Activated CD8-positive, alpha-beta memory T cell treated with anti-CD3 and anti-CD28 coated beads for 4 hours (primary cell): Measurements from ENCODE around the gene CHTF18.

Experiments used
- DNase-seq, 2 donors: peaks; one replicate each; pipeline ENCODE4 v3.0.0-alpha.2; 2020; ENCODE audit warnings: low read depth in 2 of 2

Gene CHTF18

DNA sequence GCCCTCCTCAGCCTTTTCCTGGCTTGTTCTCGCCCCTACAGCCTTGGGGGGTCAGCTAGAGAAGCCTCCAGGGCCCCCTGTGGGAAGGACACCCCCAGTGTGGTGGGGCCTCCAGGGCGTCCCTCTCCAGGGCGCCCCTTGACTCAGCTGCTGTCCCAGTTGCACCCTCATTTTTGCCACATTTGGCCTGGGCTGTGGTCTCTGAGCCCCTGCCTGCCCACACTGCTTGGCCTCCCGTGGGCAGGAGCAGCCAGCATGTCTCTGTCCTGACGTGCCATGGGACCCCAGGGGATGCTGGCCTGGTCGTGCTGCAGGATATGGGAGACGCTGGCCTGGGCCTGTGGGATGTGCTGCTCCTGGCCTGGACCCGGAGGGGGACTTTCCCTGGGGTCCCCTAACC is 5.0 kb downstream of the CHTF18 start:
- DNase-seq: no peak

DNA sequence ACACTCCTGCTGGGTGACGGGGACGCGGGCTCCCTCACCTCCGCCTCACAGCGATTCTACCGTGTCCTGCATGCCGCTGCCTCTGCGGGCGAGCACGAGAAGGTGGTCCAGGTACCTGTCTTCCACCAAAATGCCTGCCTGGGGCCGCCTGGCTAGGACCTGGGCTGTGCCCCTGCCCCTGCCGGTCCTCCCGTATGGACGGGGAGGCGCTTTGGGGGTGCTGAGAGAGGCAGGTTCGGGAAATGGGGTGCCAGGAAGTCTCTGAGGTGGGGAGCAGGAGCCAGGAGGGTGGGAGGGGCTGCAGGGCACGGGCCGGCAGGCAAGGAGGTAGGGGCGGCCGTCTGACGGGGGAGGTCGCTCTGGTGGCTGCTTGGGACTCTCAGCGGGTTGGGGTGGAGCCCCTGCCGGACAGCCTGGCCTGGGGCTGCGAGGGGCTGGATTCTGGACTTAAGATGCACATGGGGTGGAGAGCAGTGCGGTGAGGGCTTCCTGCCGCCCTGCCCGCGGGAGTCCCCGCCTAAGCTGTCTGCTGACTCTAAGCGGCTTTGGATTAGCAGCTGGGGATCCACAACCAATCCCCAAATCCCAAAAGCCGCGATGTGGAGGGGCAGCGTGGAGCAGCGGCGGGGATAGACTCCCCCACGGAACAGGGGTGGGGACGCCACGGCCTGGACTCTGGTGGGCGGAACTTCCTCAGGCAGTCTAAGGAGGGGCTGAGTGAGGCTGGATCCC is 5.8 kb downstream of the CHTF18 start:
- DNase-seq: no peak

DNA sequence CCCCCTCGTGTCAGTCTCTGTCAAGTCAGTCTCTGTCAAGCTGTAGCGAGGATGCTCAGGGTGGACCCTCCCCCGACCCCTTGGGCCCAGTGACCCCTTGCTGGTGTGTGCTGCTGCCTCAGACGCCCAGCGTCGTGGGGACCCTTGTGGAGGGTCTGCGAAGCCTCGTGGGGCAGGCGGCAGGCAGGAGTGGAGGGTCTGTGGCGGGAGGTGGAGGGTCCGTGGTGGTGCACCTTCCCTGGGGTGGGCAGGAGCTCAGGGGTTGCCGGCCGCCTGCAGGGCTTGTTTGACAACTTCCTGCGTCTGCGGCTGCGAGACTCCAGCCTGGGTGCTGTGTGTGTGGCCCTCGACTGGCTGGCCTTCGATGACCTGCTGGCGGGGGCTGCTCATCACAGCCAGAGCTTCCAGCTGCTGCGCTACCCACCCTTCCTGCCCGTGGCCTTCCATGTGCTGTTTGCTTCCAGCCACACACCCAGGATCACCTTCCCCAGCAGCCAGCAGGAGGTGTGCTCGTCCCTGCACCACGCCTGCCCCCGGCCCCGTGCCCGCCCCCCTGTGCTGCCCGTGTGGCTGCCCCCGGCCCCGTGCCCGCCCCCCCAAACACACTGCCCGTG is 6.5 kb downstream of the CHTF18 start:
- DNase-seq: no peak

DNA sequence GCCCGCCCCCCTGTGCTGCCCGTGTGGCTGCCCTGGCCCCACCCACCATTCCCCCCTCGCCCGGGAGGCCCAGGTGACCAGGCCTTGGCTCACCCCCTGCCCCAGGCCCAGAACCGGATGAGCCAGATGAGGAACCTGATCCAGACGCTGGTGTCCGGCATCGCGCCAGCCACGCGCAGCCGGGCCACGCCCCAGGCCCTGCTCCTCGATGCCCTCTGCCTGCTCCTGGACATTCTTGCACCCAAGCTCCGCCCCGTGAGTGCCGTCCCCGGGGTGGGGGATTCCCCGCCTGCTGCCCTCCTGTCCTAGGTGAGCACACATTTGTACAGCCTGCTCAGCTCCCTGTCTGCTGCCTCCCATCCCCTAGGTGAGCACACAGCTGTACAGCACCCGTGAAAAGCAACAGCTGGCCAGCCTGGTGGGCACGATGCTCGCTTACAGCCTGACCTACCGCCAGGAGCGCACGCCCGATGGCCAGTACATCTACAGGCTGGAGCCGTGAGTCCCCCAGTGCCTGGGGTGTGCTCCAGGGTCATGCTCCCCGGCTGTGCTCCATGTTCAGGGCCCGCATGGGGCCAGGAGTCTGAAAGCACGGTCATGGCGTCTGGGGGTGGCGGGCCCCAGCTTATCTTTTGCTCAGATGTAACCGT is 7.3 kb downstream of the CHTF18 start:
- DNase-seq: no peak

DNA sequence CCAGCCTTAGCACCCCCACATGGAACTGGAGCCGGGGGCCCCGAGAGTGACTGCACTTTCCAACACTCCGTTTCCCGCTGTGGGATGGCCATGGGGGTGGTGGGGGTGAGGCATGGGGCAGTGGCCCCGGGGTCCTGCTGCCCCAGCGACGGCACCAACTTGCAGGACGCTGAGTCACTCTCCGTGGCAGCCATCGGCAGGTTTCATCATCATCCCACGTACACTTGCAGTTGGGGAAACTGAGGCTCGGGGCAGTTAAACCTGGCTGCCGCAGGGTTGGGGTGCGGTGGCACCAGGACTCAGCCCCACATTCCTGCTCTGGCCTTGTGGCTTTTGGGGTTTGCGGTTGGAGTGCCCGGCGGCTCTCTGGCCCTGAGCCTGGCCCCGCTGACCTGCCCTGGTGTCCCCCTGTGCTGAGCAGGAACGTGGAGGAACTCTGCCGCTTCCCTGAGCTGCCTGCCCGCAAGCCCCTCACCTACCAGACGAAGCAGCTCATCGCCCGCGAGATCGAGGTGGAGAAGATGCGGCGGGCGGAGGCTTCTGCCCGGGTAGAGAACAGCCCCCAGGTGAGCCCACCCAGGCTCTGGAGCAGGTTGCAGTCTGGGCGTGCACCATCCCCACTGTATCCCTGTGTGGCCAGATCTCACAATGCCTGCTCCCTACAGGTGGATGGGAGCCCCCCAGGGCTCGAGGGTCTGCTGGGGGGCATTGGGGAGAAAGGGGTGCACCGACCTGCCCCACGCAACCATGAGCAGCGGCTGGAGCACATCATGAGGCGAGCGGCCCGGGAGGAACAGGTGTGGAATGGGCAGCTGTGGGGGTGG is 8.1 kb downstream of the CHTF18 start:
- DNase-seq: no peak

DNA sequence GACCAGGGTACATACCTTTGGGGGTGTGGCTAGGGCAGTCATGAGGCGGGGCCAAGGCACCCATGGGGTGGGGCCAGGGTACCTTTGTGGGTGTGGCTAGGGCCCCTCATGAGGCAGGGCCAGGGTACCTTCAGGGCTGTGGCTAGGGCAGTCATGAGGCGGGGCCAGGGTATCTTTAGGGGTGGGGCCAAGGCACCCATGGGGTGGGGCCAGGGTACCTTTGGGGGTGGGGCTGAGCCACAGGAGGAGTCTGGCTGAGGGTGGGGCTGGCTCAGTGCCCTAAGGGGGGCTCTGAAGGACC is 8.7 kb downstream of the CHTF18 start:
- DNase-seq: no peak

DNA sequence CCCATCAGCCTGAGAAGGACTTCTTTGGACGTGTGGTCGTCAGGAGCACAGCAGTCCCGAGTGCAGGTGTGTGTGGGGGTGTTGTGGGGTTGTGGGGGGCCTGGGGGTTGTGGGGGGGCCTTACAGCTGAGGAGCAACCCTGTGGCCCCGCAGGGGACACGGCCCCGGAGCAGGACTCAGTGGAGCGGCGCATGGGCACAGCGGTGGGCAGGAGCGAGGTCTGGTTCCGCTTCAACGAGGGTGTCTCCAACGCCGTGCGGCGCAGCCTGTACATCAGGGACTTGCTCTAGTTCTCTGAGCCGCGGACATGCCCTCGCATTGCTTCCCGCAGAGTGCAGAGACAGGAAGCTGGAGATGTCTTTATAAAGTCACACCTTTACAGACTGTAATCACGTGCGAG is 9.3 kb downstream of the CHTF18 start:
- DNase-seq: no peak

DNA sequence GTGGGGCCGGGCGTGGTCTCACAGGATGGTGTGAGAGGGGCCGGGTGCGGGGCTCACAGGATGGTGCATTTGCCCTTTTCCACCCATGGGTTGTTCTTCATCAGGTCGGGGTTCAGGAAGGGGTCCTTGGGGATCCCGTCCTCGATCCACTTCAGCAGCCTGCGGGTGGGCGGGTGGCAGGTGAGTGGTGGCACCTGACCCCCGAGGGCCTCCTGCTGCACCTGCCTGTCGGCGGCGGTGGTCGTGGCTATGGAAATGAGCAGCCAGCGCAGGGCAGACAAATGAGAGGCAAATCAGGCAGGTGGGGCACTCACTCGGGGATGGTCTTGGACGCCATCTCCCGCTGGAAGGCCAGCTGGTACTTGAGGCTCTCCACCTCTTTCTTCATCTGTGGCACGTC is 10.2 kb downstream of the CHTF18 start:
- no peak for DNase-seq

DNA sequence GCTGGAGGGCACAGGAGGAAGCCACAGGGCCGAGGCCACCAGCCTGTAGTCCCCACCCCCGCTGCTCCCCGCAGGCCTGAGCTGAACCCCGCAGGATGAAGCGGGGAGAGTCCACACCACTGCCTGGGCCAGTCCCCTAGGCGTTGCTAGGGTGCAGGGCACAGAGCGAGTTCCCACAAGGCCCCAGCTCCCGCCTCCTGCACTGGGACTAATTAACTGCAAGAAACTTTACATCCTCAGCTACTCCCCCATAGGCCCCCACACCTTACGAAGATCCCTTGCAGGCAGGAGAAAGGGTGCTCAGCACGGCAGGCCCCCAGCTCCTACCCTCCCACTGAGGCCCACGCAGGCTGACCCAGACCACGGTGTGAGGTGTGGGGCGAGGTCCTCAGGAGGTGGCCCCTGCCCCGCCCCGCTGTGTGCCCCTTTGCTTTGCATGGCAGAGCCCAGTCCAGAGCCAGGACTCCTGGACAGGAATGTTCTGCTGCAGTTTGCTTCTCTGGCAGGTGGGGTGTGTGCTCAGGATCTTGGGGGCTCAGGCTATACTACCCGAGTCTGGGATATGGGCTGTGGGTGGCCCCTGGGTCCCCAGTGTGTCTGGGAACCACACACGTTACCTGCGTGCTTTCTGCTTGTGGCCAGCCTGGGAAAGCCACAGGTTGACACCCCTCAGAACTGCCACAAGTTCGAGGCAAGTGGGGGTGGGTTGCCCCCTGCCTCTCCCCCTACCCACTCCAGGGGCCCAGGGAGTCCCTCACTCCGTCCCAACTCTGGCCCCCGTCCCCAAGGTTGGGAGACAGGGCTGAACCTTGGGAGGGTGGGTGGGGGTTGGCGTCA is 10.9 kb downstream of the CHTF18 start:
- DNase-seq: no peak

DNA sequence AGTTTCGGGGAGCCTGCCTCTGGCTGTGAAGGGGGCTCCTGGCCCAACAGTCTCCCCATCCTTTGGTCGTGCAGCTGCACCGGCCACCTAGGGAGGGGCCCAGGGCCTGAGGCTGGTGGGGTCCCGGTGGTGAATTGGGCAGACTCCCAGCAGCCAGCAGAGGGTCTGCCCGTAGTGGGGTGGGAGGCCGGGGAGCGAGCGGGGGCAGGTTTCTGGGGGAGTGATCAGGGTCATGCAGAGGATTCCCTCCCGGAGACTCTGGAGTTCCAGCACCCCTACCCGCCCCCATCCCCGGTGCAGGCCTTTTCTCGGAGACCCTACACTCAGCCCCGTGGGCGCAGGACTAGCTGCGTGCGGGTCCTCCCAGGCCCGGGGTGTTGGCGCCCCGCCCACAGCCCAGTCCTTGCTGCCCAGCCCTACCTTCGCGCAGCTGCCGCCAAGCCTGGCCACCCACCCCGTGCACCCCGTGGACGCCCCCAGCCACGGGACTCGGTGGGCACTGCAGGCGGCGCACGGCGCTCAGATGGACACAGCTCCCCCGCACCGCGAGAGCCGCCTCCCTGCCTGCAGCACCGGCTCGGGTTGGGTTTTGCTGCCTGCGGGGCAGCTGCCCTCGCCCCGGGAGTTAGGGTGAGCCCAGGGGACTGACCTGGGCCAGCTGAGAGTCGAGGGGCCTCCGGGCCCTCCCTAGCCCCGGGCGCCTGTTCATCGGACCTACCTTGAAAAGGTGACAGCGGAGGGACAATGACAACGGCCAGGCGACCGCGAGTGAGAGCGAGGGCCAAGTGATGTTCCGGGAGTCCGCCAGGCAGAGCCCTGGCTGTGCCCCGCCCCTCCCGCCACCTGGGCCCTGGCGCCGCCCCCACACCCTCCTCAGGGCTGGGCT is 11.8 kb downstream of the CHTF18 start, which contains the start of gene GNG13:
Gene GNG13 (minus strand): TSS at position 787 of the 886 bp plus-strand sequence. CDS start 1,657 bp downstream, outside the sequence.
- DNase-seq: no peak

DNA sequence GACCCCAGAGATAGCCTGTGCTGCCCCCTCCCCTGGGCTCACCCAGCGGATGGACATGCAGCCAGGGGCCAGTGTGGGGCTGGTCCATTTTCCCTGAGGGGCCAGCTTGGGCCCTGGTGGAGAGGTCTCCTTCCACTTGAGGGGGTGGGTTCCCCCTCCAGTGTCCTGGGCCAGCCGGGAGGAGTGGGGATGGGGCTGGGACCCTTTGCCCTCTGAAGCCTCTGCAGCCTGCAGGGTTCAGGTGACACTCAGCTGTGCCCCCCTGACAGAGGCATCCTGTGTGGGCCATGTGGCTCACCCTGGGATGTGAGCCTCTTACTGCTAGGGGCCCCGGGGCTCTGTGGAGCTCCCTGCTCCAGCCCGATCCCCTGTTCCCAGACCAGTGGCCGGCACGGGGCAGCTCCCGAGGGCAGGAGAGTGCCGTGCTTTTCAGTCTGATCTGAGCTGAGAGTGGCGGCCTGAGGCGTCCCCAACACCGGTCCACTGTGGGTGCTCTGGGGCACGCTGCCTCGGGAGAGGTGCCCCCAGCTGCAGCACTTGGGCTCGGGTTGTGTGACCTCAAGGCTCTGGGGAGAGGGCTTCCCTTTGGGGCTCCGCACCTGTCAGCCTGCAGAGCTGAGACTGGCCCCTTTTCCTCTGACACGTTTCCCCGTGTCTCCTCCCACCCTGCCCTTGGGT is 12.6 kb downstream of the CHTF18 start:
- DNase-seq: no peak

DNA sequence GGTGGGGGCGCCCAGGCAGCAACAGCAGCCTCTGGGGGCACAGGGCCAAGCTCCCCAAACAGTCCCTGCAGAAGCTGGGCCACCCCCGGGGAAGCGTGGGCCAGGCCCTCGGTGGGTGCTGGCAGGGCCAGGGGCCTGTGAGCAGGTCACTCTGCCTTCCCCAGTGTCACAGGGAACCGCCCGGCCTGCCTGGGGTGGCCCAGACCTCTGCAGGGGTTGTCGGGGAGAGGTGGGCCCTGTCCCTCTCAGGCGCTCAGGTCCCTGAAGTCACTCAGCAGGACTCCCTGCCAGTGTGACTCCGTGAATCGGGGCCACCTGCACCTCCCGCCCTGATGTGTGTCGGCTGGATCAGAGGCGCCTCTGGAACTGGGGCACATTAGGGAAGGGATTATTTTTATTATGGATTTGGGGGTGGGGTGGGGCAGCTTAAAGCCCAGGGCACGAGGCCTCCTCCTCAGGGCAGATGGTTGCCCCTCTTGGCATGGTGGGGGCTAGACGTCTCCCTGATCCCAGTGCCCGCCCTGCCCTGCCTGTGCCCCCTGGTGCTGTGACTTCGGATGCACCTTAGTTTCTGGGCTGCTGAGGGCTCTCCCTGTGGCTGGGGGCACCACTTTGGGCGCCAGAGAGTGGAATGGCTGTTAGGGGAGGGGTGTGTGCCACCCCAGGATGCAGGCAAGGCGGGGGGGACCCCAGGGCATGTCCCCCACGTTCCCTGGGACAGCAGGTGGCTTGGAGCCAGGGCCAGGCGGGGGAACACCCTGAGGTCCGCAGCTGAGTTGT is 13.4 kb downstream of the CHTF18 start:
- no peak for DNase-seq

DNA sequence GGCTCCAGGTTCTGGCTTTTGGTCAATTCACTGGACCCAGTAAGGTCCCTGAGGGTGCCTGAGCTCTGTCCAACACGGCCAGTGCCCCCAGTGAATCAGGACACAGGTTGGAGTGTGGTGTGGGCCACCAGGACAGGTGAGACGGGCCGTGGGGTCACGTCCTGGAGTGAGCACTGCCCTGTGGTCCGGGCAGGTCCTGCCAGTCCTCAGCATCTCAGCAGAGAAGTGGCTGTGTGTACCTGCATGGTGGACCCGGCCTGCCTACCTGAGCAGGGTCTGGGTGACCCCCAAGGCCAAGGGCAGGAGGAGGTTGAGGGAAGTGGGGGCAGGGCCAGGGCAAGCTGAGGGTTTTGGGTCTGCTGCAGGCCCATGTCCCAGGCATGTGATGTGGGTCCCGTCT is 14.0 kb downstream of the CHTF18 start:
- DNase-seq: no peak

DNA sequence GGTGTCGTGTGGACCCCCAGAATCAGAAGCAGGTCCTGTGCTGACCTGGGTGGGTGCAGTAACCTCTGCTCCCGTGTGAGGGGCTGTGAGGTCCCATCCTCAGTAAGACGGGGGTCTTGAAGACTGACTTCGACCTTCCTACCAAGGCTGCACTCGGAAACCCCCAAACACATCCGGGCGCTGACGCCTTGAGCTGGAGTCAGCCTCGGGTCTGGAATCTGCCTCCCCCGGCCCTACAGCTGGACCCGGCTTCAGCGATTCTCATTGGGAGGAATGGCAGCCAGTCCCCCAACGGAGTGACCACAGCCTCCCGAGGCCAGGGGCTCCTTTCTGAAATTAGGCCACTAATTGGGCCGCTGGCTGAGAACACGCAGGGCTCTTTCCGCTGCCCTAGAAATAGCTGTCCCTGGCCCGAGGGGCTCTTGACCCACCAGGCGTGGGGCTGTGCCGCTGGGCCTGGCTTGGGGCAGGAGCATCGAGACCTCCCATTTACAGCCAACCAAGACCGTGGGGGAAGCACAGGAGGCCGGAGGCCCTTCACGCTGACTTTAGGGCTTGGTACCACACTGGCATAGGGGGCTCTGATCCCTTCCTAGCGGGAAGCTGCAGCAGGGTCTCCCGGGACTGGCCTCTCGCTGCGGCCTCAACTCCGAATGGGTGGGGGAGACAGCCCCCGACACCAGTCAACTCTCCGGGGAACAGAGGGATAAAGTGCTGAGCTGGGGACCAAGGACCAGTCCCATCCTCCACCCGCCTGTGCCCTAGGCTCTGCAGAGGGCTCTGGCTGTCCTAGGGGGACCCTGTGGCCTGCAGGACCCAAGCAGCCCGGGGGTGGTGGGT is 14.7 kb downstream of the CHTF18 start:
- DNase-seq: no peak

DNA sequence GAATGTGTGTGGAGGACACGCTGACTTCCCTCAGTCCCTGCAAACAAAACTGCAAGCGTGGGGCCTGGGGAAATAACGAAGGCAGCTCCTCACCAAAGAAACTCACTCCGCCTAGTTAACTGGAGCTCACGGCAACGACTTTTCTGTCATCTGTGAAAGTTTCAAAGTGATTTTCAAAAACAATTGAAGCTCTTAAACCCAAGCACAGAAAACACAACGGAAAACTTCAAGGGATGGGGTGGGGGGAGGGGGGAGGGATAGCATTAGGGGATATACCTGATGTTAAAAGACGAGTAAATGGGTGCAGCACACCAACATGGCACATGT is 15.3 kb downstream of the CHTF18 start:
- no peak for DNase-seq

DNA sequence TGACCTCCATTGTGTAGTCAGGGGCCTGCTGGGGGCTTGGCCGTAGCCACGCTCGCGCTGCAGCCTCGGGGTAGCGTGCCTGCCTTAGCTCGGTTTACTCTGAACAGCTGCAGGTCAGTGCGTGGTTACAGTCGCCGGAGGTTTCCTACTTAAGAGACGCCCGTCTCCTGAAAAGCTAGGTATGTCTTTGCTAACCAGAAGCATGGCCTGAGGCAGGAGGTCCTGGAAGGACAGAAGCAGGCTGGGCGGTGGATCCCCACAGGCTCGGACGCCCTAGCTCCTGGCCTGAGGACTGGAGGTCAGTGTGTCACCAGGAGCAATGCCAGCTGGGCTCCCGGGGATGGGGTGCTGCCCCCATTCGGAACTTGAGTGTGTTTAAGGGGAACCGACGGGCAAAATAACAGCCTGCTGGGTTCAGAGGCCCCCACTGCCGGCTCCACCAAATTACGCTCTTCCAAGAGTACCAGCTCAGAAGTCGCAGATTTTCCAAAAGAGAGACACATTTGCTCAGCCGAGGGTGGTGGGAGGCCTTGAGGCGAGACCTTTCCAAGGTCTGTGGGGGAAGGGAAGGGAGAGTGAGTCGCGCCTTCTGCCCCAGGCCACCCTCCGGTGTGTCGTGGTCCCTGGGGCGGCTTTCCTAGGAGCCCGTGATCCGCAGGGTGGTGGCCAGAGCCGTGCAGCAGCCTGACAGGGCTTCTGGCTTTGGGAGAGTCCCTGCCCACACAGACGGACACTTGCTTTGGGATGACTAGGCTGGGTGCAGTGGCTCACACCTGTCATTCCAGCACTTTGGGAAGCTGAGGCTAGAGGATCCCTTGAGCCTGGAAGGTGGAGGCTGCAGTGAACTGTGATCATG is 16.0 kb downstream of the CHTF18 start:
- DNase-seq: no peak

DNA sequence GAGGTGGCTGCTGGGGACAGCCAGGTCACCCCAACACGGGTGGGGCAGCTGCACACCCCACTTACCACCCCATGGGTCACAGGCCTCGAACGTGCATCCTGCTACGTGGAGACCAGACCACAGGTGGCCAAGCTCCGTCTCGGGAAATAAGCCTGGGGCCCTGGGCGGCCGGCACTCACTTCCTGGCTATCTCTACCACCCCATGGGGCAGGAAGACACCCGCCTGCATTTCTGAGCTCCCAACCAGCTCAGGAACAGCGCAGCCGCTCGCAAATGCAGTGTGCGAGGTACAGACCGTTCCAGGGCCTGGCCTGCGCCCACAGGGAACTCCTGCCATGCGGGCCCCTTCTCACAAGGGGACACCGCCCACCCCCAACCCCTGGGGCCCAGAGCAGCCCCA is 17.1 kb downstream of the CHTF18 start:
- DNase-seq: no peak
